B cell (primary cell): ENCODE measurements around the gene TMEM131L.

Experiments
- CTCF ChIP-seq: fragments of 200-600 bp; IDR thresholded peaks from one replicate; pipeline ENCODE4 v1.8.0; 2022; ENCODE audit warnings: antibody characterized with exemption, mild to moderate bottlenecking
- EZH2 ChIP-seq: IDR thresholded peaks from 2 replicates; pipeline ENCODE4 v1.6.1; 2012; ENCODE audit warnings: borderline replicate concordance, low read depth, mild to moderate bottlenecking, moderate library complexity, low read length; ENCODE audit not compliant: insufficient read depth, poor library complexity, severe bottlenecking

DNA sequence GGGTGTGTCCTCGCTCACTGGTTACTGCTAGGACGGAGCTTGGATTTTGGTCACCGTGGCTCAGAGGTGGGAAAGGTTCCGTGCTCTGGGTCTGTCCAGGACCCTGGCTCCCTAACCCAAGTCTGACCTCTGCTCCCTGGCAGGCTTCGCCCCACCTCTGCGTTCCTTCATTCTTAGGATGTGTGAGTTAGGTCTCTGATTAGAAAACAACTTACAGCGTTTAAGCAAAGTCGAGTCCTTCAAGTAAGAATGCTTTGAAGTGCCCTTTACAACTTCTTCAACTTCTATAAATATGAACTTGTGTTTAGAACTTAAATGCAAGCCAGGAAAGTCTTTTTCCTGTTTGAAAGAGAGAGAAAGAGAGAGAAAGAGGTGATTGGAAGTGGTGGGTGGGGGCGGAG is 218.8 kb downstream of the TMEM131L start:
- TF ChIP-seq EZH2 (no peak), CTCF (no peak)
